GM12878 (cell line): ENCODE data around the gene PIGZ. TPM values are rescaled to one million over a fixed set of nuclear protein-coding genes. Genes with fewer than 3 reads are reported as not detected.

Experiments used
- ATAC-seq: fragments of 200-7000 bp; cut with Tn5 transposase; 3 replicates; pipeline ENCODE4 v1.9.1; 2020; ENCODE audit warnings: mild to moderate bottlenecking, moderate library complexity
- BruUV-seq: library from RNA; stranded (reverse); fragments of 400-500 nt; replicated peaks from 2 replicates; lab custom pipeline; 2021; lab: Mats Ljungman, UMichigan
- CTCF ChIA-PET: fragments of 300-600 bp; sonication (Branson Sonifier 250); formaldehyde crosslinking; extraction: SDS; loops from one replicate; lab custom pipeline; 2021; ENCODE audit warnings: inconsistent platforms; lab: Yijun Ruan, JAX
- POLR2A ChIA-PET: fragments of 350-600 bp; formaldehyde crosslinking; extraction: SDS; loops from one replicate; lab custom pipeline; 2021; ENCODE audit warnings: inconsistent platforms; lab: Charles Lee
- RAD21 ChIA-PET: fragments of 300-600 bp; sonication (Branson Sonifier 250); formaldehyde crosslinking; loops from one replicate; lab custom pipeline; 2023; ENCODE audit warnings: antibody characterized with exemption; ENCODE audit not compliant: unreplicated experiment; lab: Charles Lee
- SMC1A ChIA-PET: fragments of 300-600 bp; sonication (Branson Sonifier 250); formaldehyde crosslinking; loops from one replicate; lab custom pipeline; 2023; ENCODE audit not compliant: unreplicated experiment, uncharacterized antibody; lab: Charles Lee
- DNase-seq: peaks from one replicate; pipeline ENCODE4 v3.0.0-alpha.2; 2011; ENCODE audit warnings: low read depth, low spot score
- FAIRE-seq: peaks from 3 replicates; lab custom pipeline; 2011; peaks lifted over from hg19 to GRCh38; lab: Jason Lieb, UNC
- H2AFZ ChIP-seq: 2 replicates; pipeline ENCODE4 v1.6.0; 2011; ENCODE audit warnings: low read depth, low read length, control low read depth; ENCODE audit not compliant: control insufficient read depth
- H3K27ac ChIP-seq: 2 replicates; pipeline ENCODE4 v1.5.1; 2011; ENCODE audit warnings: control low read depth; ENCODE audit not compliant: control insufficient read depth, insufficient read depth
- H3K27me3 ChIP-seq, 2 experiments: replicated peaks in 1 of 2; 2 replicates each; pipeline versions ENCODE4 v1.6.0 to v1.6.1; 2011; ENCODE audit warnings: low read length in 1 of 2; ENCODE audit not compliant: control insufficient read depth in 2 of 2, insufficient read depth in 2 of 2
- H3K36me3 ChIP-seq, 2 experiments: 2 replicates each; pipeline ENCODE4 v1.5.1; 2011; ENCODE audit warnings: low read length in 1 of 2; ENCODE audit not compliant: control insufficient read depth in 2 of 2, insufficient read depth in 2 of 2
- H3K4me1 ChIP-seq: 2 replicates; pipeline ENCODE4 v1.6.1; 2011; ENCODE audit warnings: mild to moderate bottlenecking, low read length, moderate library complexity, mixed read lengths; ENCODE audit not compliant: control insufficient read depth, insufficient read depth
- H3K4me2 ChIP-seq: 2 replicates; pipeline ENCODE4 v1.6.0; 2011; ENCODE audit warnings: control low read depth; ENCODE audit not compliant: control insufficient read depth, insufficient read depth
- H3K4me3 ChIP-seq: fragments of 200-600 bp; sonication (generic); 2 replicates; pipeline ENCODE4 v1.5.1; 2016
- H3K79me2 ChIP-seq: 2 replicates; pipeline ENCODE4 v1.6.0; 2011; ENCODE audit warnings: low read length; ENCODE audit not compliant: control insufficient read depth, insufficient read depth
- H3K9ac ChIP-seq: 2 replicates; pipeline ENCODE4 v1.8.0; 2011; ENCODE audit warnings: low read length, control low read depth, mixed read lengths; ENCODE audit not compliant: control insufficient read depth, insufficient read depth
- H3K9me3 ChIP-seq: replicated peaks from 3 replicates; pipeline ENCODE4 v1.5.1; 2011; ENCODE audit warnings: mild to moderate bottlenecking, low read length; ENCODE audit not compliant: control insufficient read depth, insufficient read depth
- H4K20me1 ChIP-seq: 2 replicates; pipeline ENCODE4 v1.6.0; 2011; ENCODE audit not compliant: control insufficient read depth, insufficient read depth
- GABPA ChIP-seq: IDR thresholded peaks from 2 replicates; pipeline ENCODE4 v1.6.1; 2014; ENCODE audit warnings: antibody characterized with exemption, low read depth, mild to moderate bottlenecking, inconsistent platforms
- NFIC ChIP-seq: IDR thresholded peaks from 2 replicates; pipeline ENCODE4 v1.6.1; 2012; ENCODE audit warnings: low read depth, mild to moderate bottlenecking, inconsistent platforms, low read length, moderate library complexity
- NFYB ChIP-seq: IDR thresholded peaks from 2 replicates; pipeline ENCODE4 v1.6.1; 2011; ENCODE audit warnings: low read depth, mild to moderate bottlenecking, low read length, improper control_type of control experiment, moderate library complexity; ENCODE audit not compliant: insufficient read depth
- NRF1 ChIP-seq: conservative IDR thresholded peaks from 2 replicates; pipeline ENCODE4 v1.6.1; 2011; ENCODE audit warnings: mild to moderate bottlenecking, low read depth, low read length, improper control_type of control experiment
- SMC3 ChIP-seq: IDR thresholded peaks from 2 replicates; pipeline ENCODE4 v1.6.1; 2011; ENCODE audit warnings: low read length, improper control_type of control experiment, borderline replicate concordance
- SREBF2 ChIP-seq: IDR thresholded peaks from 2 replicates; pipeline ENCODE4 v1.6.1; 2012; ENCODE audit warnings: mild to moderate bottlenecking, low read length
- ZSCAN29 ChIP-seq: fragments of 450-650 bp; IDR thresholded peaks from 2 replicates; pipeline ENCODE4 v1.6.1; 2017; ENCODE audit warnings: mild to moderate bottlenecking, moderate library complexity
- WGBS: methylation state at CpG from one replicate; pipeline ENCODE4 v1.1.6; 2016; ENCODE audit warnings: low lambda C conversion rate; ENCODE audit not compliant: insufficient replicate concordance, insufficient coverage; ENCODE audit errors: missing lambda C conversion rate; 5-methylcytosine and 5-hydroxymethylcytosine counted together
- in situ Hi-C: fragments of 300-500 bp; cut with MboI; formaldehyde crosslinking; loops from 9 replicates; pipeline ENCODE4 v1.14.3; 2018; ENCODE audit warnings: mixed read lengths
- intact Hi-C: fragments of 100-400 bp; cut with micrococcal nuclease; formaldehyde crosslinking; loops from one replicate; pipeline ENCODE4 v1.14.2; 2022; ENCODE audit not compliant: unreplicated experiment
- polyA plus RNA-seq, 11 experiments: library from polyadenylated mRNA; depleted of rRNA in 4 of 11; unstranded in 6 of 11; stranded (reverse) in 5 of 11; fragments of >200 nt; fragmentation: Nextera tagmentation in 4 of 11; fragmentation: Illumina TruSeq in 1 of 11; extraction: Ambion mirVana in 4 of 11; extraction: Trizol in 1 of 11; gene quantifications; 1 replicate in 1 of 11; 2 replicates in 10 of 11; pipeline versions ENCODE4 v1.2.1 to v1.2.3, GENCODE V29; 2011 to 2016; ENCODE audit warnings: inconsistent platforms in 2 of 11, missing spikeins in 2 of 11, low read depth in 1 of 11
- total RNA-seq, 4 experiments: library from RNA; depleted of rRNA in 3 of 4; stranded (reverse); fragments of >200 nt in 3 of 4; fragmentation: Illumina TruSeq in 1 of 4; extraction: Trizol in 1 of 4; gene quantifications; 2 replicates each; pipeline versions ENCODE4 v1.2.1 to v1.2.3, GENCODE V29; 2013 to 2021
- TF ChIP-seq, protein P1 (sequence below): fragments of 450-650 bp; formaldehyde crosslinking; IDR thresholded peaks from 2 replicates; pipeline ENCODE4 v1.5.0; 2022; ENCODE audit warnings: mild to moderate bottlenecking, missing genetic modification characterization

PIGZ gene
- total and polyA plus RNA-seq, 10 of the 15 experiments (the other 5 are each of a cell fraction or from before 2014, with no cell fraction given) = 0.06 to 1.2 (median 0.64) TPM

DNA sequence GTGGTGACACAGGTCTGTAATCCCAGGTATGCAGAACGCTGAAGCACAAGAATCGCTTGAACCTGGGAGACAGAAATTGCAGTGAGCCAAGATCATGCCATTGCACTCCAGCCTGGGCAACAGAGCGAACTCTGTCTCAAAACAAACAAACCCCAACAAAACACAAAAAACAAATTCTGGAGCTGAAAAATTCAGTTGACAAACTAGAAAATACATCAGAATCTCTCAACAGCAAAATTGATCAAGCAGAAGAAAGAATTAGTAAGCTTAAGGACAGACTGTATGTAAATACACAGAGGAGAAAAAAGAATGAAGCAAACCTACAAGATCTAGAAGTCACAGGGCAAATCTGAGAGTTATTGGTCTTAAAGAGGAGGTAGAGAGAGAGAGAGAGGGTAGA, 51.6 kb downstream of the PIGZ start:
- ChIA-PET CTCF (no interaction called here), RAD21 (no interaction called here), POLR2A (no interaction called here), SMC1A (interaction anchor here (0.6 kb wide), 1 partner anchor 160 kb away, joined by 4 read pairs; no protein-coding TSS in a partner anchor)
- no peak overlapping the region for H3K9ac ChIP-seq
- H3K4me2 ChIP-seq = no peak overlapping the region
- FAIRE-seq (no peak), ATAC-seq (no peak), DNase-seq (no peak)
- H3K79me2 ChIP-seq = no peaks in the 10 kb centered on the region
- H2AFZ ChIP-seq = no peak overlapping the region
- no peaks in the 10 kb centered on the region for H3K27me3 ChIP-seq
- peaks cover 4% of the 10 kb centered on the region; the same call in 1 of the 2 replicates for H3K4me1 ChIP-seq
- TF ChIP-seq NRF1 = no peak
- no peak overlapping the region for H3K27ac ChIP-seq
- in situ Hi-C loops = no loop called here
- no peaks in the 10 kb centered on the region; the same call in 2 of the 3 replicates for H3K9me3 ChIP-seq
- no peaks in the 10 kb centered on the region for H4K20me1 ChIP-seq
- peaks cover 2 to 7% of the 10 kb centered on the region in 2 experiments; a peak in 3 of 4 replicates for H3K36me3 ChIP-seq
- 100% methylated on average over 3 of the region's 3 CpGs for WGBS
- no TSS peak for BruUV-seq
- intact Hi-C loops = no loop called here
- H3K4me3 ChIP-seq = no peak overlapping the region

DNA sequence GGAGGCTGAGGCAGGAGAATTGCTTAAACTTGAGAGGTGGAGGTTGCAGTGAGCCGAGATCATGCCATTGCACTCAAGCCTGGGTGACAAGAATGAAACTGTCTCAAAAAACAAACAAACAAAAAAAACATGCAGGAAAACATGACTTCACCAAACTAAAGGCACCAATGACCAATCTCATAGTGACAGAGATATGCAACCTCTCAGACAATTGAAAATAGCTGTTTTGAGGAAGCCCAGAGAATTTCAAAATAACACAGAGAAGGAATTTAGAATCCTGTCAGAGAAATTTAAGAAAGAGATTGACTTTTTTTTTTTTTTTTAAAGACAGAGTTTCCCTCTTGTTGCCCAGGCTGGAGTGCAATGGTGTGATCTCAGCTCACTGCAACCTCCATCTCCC, 52.4 kb downstream of the PIGZ start:
- Histone ChIP-seq H3K9ac (no peak overlapping the region), H3K4me2 (no peak overlapping the region), H3K27me3 (no peaks in the 10 kb centered on the region), H4K20me1 (no peaks in the 10 kb centered on the region), H3K27ac (no peak overlapping the region), H3K79me2 (no peaks in the 10 kb centered on the region), H3K4me1 (peaks cover 4% of the 10 kb centered on the region; the same call in 1 of the 2 replicates), H3K9me3 (no peaks in the 10 kb centered on the region; the same call in 2 of the 3 replicates), H3K4me3 (no peak overlapping the region), H2AFZ (no peak overlapping the region), H3K36me3 (peaks cover 2 to 7% of the 10 kb centered on the region in 2 experiments; a peak in 3 of 4 replicates)
- no peak for DNase-seq
- no peak for TF ChIP-seq SREBF2
- TF ChIP-seq NFYB = no peak
- TF ChIP-seq SMC3 = no peak
- TF ChIP-seq, protein P1, sequence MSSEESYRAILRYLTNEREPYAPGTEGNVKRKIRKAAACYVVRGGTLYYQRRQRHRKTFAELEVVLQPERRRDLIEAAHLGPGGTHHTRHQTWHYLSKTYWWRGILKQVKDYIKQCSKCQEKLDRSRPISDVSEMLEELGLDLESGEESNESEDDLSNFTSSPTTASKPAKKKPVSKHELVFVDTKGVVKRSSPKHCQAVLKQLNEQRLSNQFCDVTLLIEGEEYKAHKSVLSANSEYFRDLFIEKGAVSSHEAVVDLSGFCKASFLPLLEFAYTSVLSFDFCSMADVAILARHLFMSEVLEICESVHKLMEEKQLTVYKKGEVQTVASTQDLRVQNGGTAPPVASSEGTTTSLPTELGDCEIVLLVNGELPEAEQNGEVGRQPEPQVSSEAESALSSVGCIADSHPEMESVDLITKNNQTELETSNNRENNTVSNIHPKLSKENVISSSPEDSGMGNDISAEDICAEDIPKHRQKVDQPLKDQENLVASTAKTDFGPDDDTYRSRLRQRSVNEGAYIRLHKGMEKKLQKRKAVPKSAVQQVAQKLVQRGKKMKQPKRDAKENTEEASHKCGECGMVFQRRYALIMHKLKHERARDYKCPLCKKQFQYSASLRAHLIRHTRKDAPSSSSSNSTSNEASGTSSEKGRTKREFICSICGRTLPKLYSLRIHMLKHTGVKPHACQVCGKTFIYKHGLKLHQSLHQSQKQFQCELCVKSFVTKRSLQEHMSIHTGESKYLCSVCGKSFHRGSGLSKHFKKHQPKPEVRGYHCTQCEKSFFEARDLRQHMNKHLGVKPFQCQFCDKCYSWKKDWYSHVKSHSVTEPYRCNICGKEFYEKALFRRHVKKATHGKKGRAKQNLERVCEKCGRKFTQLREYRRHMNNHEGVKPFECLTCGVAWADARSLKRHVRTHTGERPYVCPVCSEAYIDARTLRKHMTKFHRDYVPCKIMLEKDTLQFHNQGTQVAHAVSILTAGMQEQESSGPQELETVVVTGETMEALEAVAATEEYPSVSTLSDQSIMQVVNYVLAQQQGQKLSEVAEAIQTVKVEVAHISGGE (CRISPR knock-in tag) = no peak
- TF ChIP-seq NFIC = no peak
- TF ChIP-seq ZSCAN29 = no peak
- TF ChIP-seq GABPA = no peak
- SMC1A ChIA-PET = no interaction called here
- no peak for FAIRE-seq
- no TSS peak for BruUV-seq
- in situ Hi-C loops = no loop called here
- CTCF ChIA-PET = interaction anchor here (0.8 kb wide), 1 partner anchor 79 kb away, joined by 4 read pairs; no protein-coding TSS in a partner anchor
- intact Hi-C loops = no loop called here
- POLR2A ChIA-PET = no interaction called here
- RAD21 ChIA-PET = no interaction called here
- no peak for ATAC-seq
- WGBS = 100% methylated on average over 1 of the region's 1 CpG
